ENCODE measurements around the gene CNTNAP4. TPM values are rescaled to one million over a fixed set of nuclear protein-coding genes. Genes with fewer than 3 reads are reported as not detected.

Gene CNTNAP4
- total RNA-seq, 1 experiment from 2014 or later = not detected

GRCh38 chr16:76278086-76278485, 885 bp downstream of the CNTNAP4 start (continued):
- TF ChIP-seq, protein P1, sequence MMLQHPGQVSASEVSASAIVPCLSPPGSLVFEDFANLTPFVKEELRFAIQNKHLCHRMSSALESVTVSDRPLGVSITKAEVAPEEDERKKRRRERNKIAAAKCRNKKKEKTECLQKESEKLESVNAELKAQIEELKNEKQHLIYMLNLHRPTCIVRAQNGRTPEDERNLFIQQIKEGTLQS (IDR thresholded peaks at IDR 0.05) = no peak
- TF ChIP-seq CEBPB (IDR thresholded peaks at IDR 0.05; ENCODE audit: low read depth) (no peak), EZH2phosphoT487 (IDR thresholded peaks at IDR 0.05; ENCODE audit: borderline replicate concordance) (no peak), SRF (IDR thresholded peaks at IDR 0.05; ENCODE audit: low read depth) (no peak), YY1 (IDR thresholded peaks at IDR 0.05; ENCODE audit: extremely low read depth, insufficient replicate concordance, low read depth, low read length) (no peak)

- no peaks in the 10 kb centered on the region for H3K9me3 ChIP-seq (ENCODE audit: control insufficient read depth in 1 of 2, insufficient read depth in 1 of 2, low read depth in 1 of 2, low read length in 2 of 2)
- TF ChIP-seq YY1 (IDR thresholded peaks at IDR 0.05; ENCODE audit: extremely low read depth, insufficient replicate concordance, low read depth, low read length) (no peak), JUND (IDR thresholded peaks at IDR 0.05) (no peak), SRF (IDR thresholded peaks at IDR 0.05; ENCODE audit: low read depth) (no peak), CTCF (IDR thresholded peaks at IDR 0.05 in 2 of 3, conservative IDR thresholded peaks at IDR 0.05 in 1 of 3; ENCODE audit: borderline replicate concordance in 1 of 3, insufficient read depth in 1 of 3, low read depth in 2 of 3, low read length in 2 of 3) (no peak), MAX (IDR thresholded peaks at IDR 0.05) (no peak), RAD21 (IDR thresholded peaks at IDR 0.05; ENCODE audit: low read depth) (no peak), TCF7L2 (IDR thresholded peaks at IDR 0.05; ENCODE audit: borderline replicate concordance, extremely low read depth, insufficient read depth, insufficient read length) (no peak), ZFX (IDR thresholded peaks at IDR 0.05) (no peak), CBX3 (IDR thresholded peaks at IDR 0.05; ENCODE audit: low read depth) (no peak), ELF1 (IDR thresholded peaks at IDR 0.05; ENCODE audit: borderline replicate concordance, low read depth) (no peak), FOSL1 (IDR thresholded peaks at IDR 0.05; ENCODE audit: low read depth) (no peak), REST (IDR thresholded peaks at IDR 0.05; ENCODE audit: low read depth) (no peak), EZH2phosphoT487 (IDR thresholded peaks at IDR 0.05; ENCODE audit: borderline replicate concordance) (no peak), ZNF274 (IDR thresholded peaks at IDR 0.05; ENCODE audit: low read depth, low read length) (no peak), POLR2A (IDR thresholded peaks at IDR 0.05; ENCODE audit: borderline replicate concordance, extremely low read depth, insufficient read depth, insufficient read length) (no peak), POLR2AphosphoS5 (IDR thresholded peaks at IDR 0.05; ENCODE audit: low read depth, low read length) (no peak)
- TF ChIP-seq, protein P2, sequence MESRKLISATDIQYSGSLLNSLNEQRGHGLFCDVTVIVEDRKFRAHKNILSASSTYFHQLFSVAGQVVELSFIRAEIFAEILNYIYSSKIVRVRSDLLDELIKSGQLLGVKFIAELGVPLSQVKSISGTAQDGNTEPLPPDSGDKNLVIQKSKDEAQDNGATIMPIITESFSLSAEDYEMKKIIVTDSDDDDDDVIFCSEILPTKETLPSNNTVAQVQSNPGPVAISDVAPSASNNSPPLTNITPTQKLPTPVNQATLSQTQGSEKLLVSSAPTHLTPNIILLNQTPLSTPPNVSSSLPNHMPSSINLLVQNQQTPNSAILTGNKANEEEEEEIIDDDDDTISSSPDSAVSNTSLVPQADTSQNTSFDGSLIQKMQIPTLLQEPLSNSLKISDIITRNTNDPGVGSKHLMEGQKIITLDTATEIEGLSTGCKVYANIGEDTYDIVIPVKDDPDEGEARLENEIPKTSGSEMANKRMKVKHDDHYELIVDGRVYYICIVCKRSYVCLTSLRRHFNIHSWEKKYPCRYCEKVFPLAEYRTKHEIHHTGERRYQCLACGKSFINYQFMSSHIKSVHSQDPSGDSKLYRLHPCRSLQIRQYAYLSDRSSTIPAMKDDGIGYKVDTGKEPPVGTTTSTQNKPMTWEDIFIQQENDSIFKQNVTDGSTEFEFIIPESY (IDR thresholded peaks at IDR 0.05; ENCODE audit: extremely low read depth, insufficient replicate concordance, low read length) = no peak
- RAD21 ChIA-PET (ENCODE audit: low non-redundant PET in 1 of 2, low total read pairs in 2 of 2, uncharacterized antibody in 2 of 2, unreplicated experiment in 2 of 2) = no interaction called here
- no peaks in the 10 kb centered on the region for H3K27me3 ChIP-seq (ENCODE audit: insufficient read depth, low read length)
- no peak overlapping the region for H3K9ac ChIP-seq (ENCODE audit: low read length)
- H3K79me2 ChIP-seq (ENCODE audit: insufficient read depth, low read length) = no peaks in the 10 kb centered on the region
- no peak overlapping the region for H3K27ac ChIP-seq (ENCODE audit: low read depth, low read length)
- H3K9me2 ChIP-seq (ENCODE audit: insufficient read depth) = no peaks in the 10 kb centered on the region
- intact Hi-C loops (cut with micrococcal nuclease) = no loop called here
- no TSS peak for BruUV-seq (replicated peaks)
- ATAC-seq (no peak), DNase-seq (ENCODE audit: low read depth, low spot score) (no peak)
- POLR2A ChIA-PET = no interaction called here
- H3K4me3 ChIP-seq (replicated peaks in 1 of 2; ENCODE audit: low read depth in 1 of 2, low read length in 2 of 2) = no peak overlapping the region
- no peaks in the 10 kb centered on the region for H3K36me3 ChIP-seq (ENCODE audit: control insufficient read depth in 1 of 2, insufficient read depth in 2 of 2, low read length in 2 of 2)
- no peak overlapping the region for H2AFZ ChIP-seq (ENCODE audit: low read depth, low read length, poor library complexity, severe bottlenecking)
- no peak overlapping the region for H3K4me2 ChIP-seq (ENCODE audit: low read length)
- H3K4me1 ChIP-seq (ENCODE audit: control insufficient read depth in 1 of 2, insufficient read depth in 2 of 2, low read length in 2 of 2) = no peaks in the 10 kb centered on the region
- CTCF ChIA-PET = no interaction called here
- no peaks in the 10 kb centered on the region for H4K20me1 ChIP-seq (ENCODE audit: insufficient read depth)
These were observed 1.8 kb downstream of the CNTNAP4 start for GRCh38 chr16:76278980-76279379.

Data from HCT116 (cell line).